HCT116 (cell line): ENCODE results near the gene PPP1R12B. TPM values are rescaled to one million over a fixed set of nuclear protein-coding genes. Genes with fewer than 3 reads are reported as not detected.

ENCODE experiments used
- ATAC-seq: fragments of 200-7000 bp; cut with Tn5 transposase; 2 replicates; pipeline ENCODE4 v1.9.1; 2020; ENCODE audit warnings: mild to moderate bottlenecking, moderate library complexity
- BruUV-seq: library from RNA; stranded (reverse); fragments of 400-500 nt; replicated peaks from 2 replicates; lab custom pipeline; 2021; lab: Mats Ljungman, UMichigan
- CTCF ChIA-PET: fragments of 300-600 bp; sonication (Branson Sonifier 250); formaldehyde crosslinking; loops from one replicate; lab custom pipeline; 2021; ENCODE audit warnings: antibody characterized with exemption; lab: Charles Lee
- POLR2A ChIA-PET: fragments of 300-600, 350-600 bp; sonication (Branson Sonifier 250); formaldehyde crosslinking; loops from one replicate; lab custom pipeline; 2021; ENCODE audit warnings: antibody characterized with exemption; lab: Charles Lee
- RAD21 ChIA-PET, 2 experiments: fragments of 300-600 bp; sonication (Branson Sonifier 250); formaldehyde crosslinking; loops; one replicate each; lab custom pipeline; 2023; ENCODE audit warnings: low total read pairs in 2 of 2; ENCODE audit not compliant: uncharacterized antibody in 2 of 2, unreplicated experiment in 2 of 2, low non-redundant PET in 1 of 2; lab: Charles Lee
- DNase-seq: peaks from one replicate; pipeline ENCODE4 v3.0.0-alpha.2; 2010; ENCODE audit warnings: low read depth, low spot score
- H2AFZ ChIP-seq: fragments of 200-600 bp; shearing (Covaris generic), sonication (generic); 2 replicates; pipeline ENCODE4 v1.6.1; 2017; ENCODE audit warnings: low read depth, mixed run types, mixed read lengths, antibody characterized with exemption, low read length; ENCODE audit not compliant: poor library complexity, severe bottlenecking
- H3K27ac ChIP-seq: 2 replicates; pipeline ENCODE4 v1.5.1; 2012; ENCODE audit warnings: low read depth, low read length
- H3K27me3 ChIP-seq: fragments of 200-600 bp; sonication (generic); 2 replicates; pipeline ENCODE4 v1.6.1; 2016; ENCODE audit warnings: mixed run types, low read length, mixed read lengths; ENCODE audit not compliant: insufficient read depth
- H3K36me3 ChIP-seq, 2 experiments: fragments of 200-500 bp in 1 of 2; fragments of 200-600 bp in 1 of 2; sonication (Bioruptor generic) in 1 of 2; sonication (generic) in 1 of 2; 2 replicates each; pipeline versions ENCODE4 v1.5.1 to v1.6.1; 2014 to 2016; ENCODE audit warnings: low read length in 2 of 2, inconsistent platforms in 1 of 2, mixed read lengths in 1 of 2, mixed run types in 1 of 2; ENCODE audit not compliant: insufficient read depth in 2 of 2, control insufficient read depth in 1 of 2
- H3K4me1 ChIP-seq, 2 experiments: fragments of 200-600 bp in 1 of 2; sonication (generic) in 1 of 2; 2 replicates each; pipeline versions ENCODE4 v1.5.1 to v1.6.1; 2012 to 2017; ENCODE audit warnings: low read length in 2 of 2, inconsistent platforms in 1 of 2, mild to moderate bottlenecking in 1 of 2, mixed read lengths in 1 of 2, mixed run types in 1 of 2, moderate library complexity in 1 of 2; ENCODE audit not compliant: insufficient read depth in 2 of 2, control insufficient read depth in 1 of 2
- H3K4me2 ChIP-seq: fragments of 200-600 bp; sonication (generic); 2 replicates; pipeline ENCODE4 v1.6.1; 2017; ENCODE audit warnings: mixed run types, low read length, mixed read lengths
- H3K4me3 ChIP-seq, 2 experiments: fragments of 200-600 bp in 1 of 2; sonication (generic) in 1 of 2; replicated peaks in 1 of 2; 2 replicates each; pipeline ENCODE4 v1.5.1; 2011 to 2016; ENCODE audit warnings: low read length in 2 of 2, control low read depth in 1 of 2, low read depth in 1 of 2, mild to moderate bottlenecking in 1 of 2, mixed read lengths in 1 of 2, mixed run types in 1 of 2
- H3K79me2 ChIP-seq: fragments of 200-600 bp; sonication (generic); 2 replicates; pipeline ENCODE4 v1.6.1; 2017; ENCODE audit warnings: mild to moderate bottlenecking, mixed run types, low read length, moderate library complexity, mixed read lengths; ENCODE audit not compliant: insufficient read depth
- H3K9ac ChIP-seq: fragments of 200-600 bp; sonication (generic); 2 replicates; pipeline ENCODE4 v1.6.1; 2016; ENCODE audit warnings: low read length, mixed read lengths
- H3K9me2 ChIP-seq: fragments of 200-600 bp; sonication (generic), shearing (Covaris generic); 2 replicates; pipeline ENCODE4 v1.6.1; 2017; ENCODE audit warnings: mixed run types, mild to moderate bottlenecking, moderate library complexity; ENCODE audit not compliant: insufficient read depth
- H3K9me3 ChIP-seq, 2 experiments: fragments of 200-500 bp in 1 of 2; fragments of 200-600 bp in 1 of 2; sonication (Bioruptor generic) in 1 of 2; sonication (generic) in 1 of 2; 2 replicates each; pipeline ENCODE4 v1.6.1; 2014 to 2017; ENCODE audit warnings: low read length in 2 of 2, mixed read lengths in 2 of 2, inconsistent platforms in 1 of 2, low read depth in 1 of 2, mild to moderate bottlenecking in 1 of 2, mixed run types in 1 of 2, moderate library complexity in 1 of 2; ENCODE audit not compliant: control insufficient read depth in 1 of 2, insufficient read depth in 1 of 2
- H4K20me1 ChIP-seq: fragments of 200-600 bp; sonication (generic), shearing (Covaris generic); 2 replicates; pipeline ENCODE4 v1.6.1; 2017; ENCODE audit warnings: mixed run types, mild to moderate bottlenecking, moderate library complexity; ENCODE audit not compliant: insufficient read depth
- CBX3 ChIP-seq: IDR thresholded peaks from 2 replicates; pipeline ENCODE4 v1.6.1; 2012; ENCODE audit warnings: low read depth
- ELF1 ChIP-seq: IDR thresholded peaks from 2 replicates; pipeline ENCODE4 v1.6.1; 2012; ENCODE audit warnings: low read depth, borderline replicate concordance
- EZH2 ChIP-seq: fragments of 200-600 bp; sonication (generic); IDR thresholded peaks from 2 replicates; pipeline ENCODE4 v1.6.1; 2017; ENCODE audit warnings: antibody characterized with exemption, mixed run types
- EZH2phosphoT487 ChIP-seq: fragments of 200-600 bp; IDR thresholded peaks from 2 replicates; pipeline ENCODE4 v1.6.1; 2018; ENCODE audit warnings: antibody characterized with exemption, borderline replicate concordance
- FOSL1 ChIP-seq: IDR thresholded peaks from 2 replicates; pipeline ENCODE4 v1.6.1; 2012; ENCODE audit warnings: low read depth
- POLR2A ChIP-seq: IDR thresholded peaks from 2 replicates; pipeline ENCODE4 v1.7.0; 2011; ENCODE audit warnings: borderline replicate concordance; ENCODE audit not compliant: insufficient read depth, insufficient read length; ENCODE audit errors: extremely low read depth
- POLR2AphosphoS5 ChIP-seq: IDR thresholded peaks from 2 replicates; pipeline ENCODE4 v1.6.1; 2011; ENCODE audit warnings: mild to moderate bottlenecking, low read depth, low read length, moderate library complexity
- REST ChIP-seq: IDR thresholded peaks from 2 replicates; pipeline ENCODE4 v1.6.1; 2012; ENCODE audit warnings: low read depth
- SP1 ChIP-seq: IDR thresholded peaks from 2 replicates; pipeline ENCODE4 v1.6.1; 2012; ENCODE audit warnings: low read depth
- TCF7L2 ChIP-seq: IDR thresholded peaks from 2 replicates; pipeline ENCODE4 v1.7.0; 2011; ENCODE audit warnings: borderline replicate concordance, inconsistent platforms; ENCODE audit not compliant: insufficient read depth, insufficient read length; ENCODE audit errors: extremely low read depth
- ZBTB33 ChIP-seq: IDR thresholded peaks from 2 replicates; pipeline ENCODE4 v1.6.1; 2011; ENCODE audit warnings: mild to moderate bottlenecking, low read length, moderate library complexity; ENCODE audit not compliant: insufficient replicate concordance; ENCODE audit errors: extremely low read depth
- intact Hi-C: fragments of 100-400 bp; cut with micrococcal nuclease; formaldehyde crosslinking; loops from 2 replicates; pipeline ENCODE4 v1.10.0; 2022
- total RNA-seq: library from RNA; stranded (reverse); gene quantifications from one replicate; pipeline ENCODE4 v1.2.1, GENCODE V29; 2021; ENCODE audit not compliant: unreplicated experiment
- TF ChIP-seq, protein P1 (sequence below): IDR thresholded peaks from 2 replicates; pipeline ENCODE4 v1.6.1; 2012

PPP1R12B gene
- total RNA-seq, 1 experiment from 2014 or later, result 14.3 TPM

- TF ChIP-seq, protein P1, sequence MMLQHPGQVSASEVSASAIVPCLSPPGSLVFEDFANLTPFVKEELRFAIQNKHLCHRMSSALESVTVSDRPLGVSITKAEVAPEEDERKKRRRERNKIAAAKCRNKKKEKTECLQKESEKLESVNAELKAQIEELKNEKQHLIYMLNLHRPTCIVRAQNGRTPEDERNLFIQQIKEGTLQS, result no peak
Measured at GRCh38 chr1:202302166-202302565, 46.3 kb upstream of the PPP1R12B start (continued).

- H3K9ac ChIP-seq, result no peak overlapping the region
- H3K4me3 ChIP-seq, result no peak overlapping the region
- POLR2A ChIA-PET, result no interaction called here
- intact Hi-C loops, result no loop called here
- RAD21 ChIA-PET, result no interaction called here
- CTCF ChIA-PET, result interaction anchor here (1.0 kb wide), 2 partner anchors 9 to 12 kb away, joined by 4 read pairs; no protein-coding TSS in a partner anchor
- no peak for ATAC-seq
- no peak for DNase-seq
- H2AFZ ChIP-seq, result no peak overlapping the region
- H3K79me2 ChIP-seq, result no peaks in the 10 kb centered on the region
- no peaks in the 10 kb centered on the region for H3K9me3 ChIP-seq
- H3K27ac ChIP-seq, result no peak overlapping the region
- H3K9me2 ChIP-seq, result no peaks in the 10 kb centered on the region
- no peak overlapping the region for H3K4me2 ChIP-seq
- TF ChIP-seq SP1, result no peak
- no peaks in the 10 kb centered on the region for H4K20me1 ChIP-seq
- BruUV-seq, result no TSS peak
- no peaks in the 10 kb centered on the region for H3K4me1 ChIP-seq
- no peaks in the 10 kb centered on the region for H3K36me3 ChIP-seq
- peaks cover 2% of the 10 kb centered on the region; the same call in 1 of the 2 replicates for H3K27me3 ChIP-seq
Measured at GRCh38 chr1:202304375-202304774, 44.1 kb upstream of the PPP1R12B start.

DNA sequence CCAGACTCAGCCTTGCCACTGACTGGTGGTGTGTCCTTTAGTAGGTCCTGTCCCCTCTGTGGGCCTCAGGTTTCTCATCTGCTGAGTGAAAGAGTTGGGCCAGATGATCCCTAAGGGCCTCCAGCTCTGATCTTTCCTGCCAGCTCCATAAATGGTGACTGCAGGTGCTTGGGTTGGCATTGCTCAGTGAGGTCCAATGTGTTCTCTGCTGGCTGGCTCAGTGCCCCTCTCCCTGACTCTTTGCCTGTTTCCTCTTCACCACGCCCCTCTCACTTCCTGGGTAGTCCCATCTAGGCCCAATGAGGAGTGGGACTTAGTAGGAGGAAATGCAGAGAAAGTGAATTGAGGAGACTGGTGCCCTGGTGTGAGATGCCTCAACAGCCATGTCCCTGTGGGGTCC, 43.3 kb upstream of the PPP1R12B start:
- POLR2A ChIA-PET, result no interaction called here
- intact Hi-C loops, result no loop called here
- Histone ChIP-seq H3K9me2 (no peaks in the 10 kb centered on the region), H4K20me1 (no peaks in the 10 kb centered on the region), H3K27me3 (peaks cover 2% of the 10 kb centered on the region; the same call in 1 of the 2 replicates), H3K27ac (no peak overlapping the region), H3K4me2 (no peak overlapping the region), H3K4me1 (no peaks in the 10 kb centered on the region), H2AFZ (no peak overlapping the region), H3K9ac (no peak overlapping the region), H3K79me2 (no peaks in the 10 kb centered on the region), H3K4me3 (no peak overlapping the region), H3K9me3 (no peaks in the 10 kb centered on the region), H3K36me3 (no peaks in the 10 kb centered on the region)
- DNase-seq (no peak), ATAC-seq (no peak)
- RAD21 ChIA-PET, result no interaction called here
- CTCF ChIA-PET, result interaction anchor here (0.6 to 1.0 kb wide), 2 partner anchors 9 to 34 kb away, joined by 4 to 7 read pairs; no protein-coding TSS in a partner anchor
- no TSS peak for BruUV-seq
- TF ChIP-seq EZH2phosphoT487 (no peak), SP1 (no peak), EZH2 (no peak), REST (no peak), POLR2A (no peak), ZBTB33 (no peak), FOSL1 (no peak), ELF1 (no peak), CBX3 (no peak), POLR2AphosphoS5 (no peak), TCF7L2 (no peak)
- TF ChIP-seq, protein P1, result no peak
